ENCODE measurements around the gene KIF4B.
A peak's percentile ranks its signal among the peaks of the same experiment; 100 is the strongest.
"Not testable (repeated sequence)": the region's sequence is repeated elsewhere in the genome, so short reads cannot be mapped to it uniquely, and the experiment has no call there.

The KIF4B gene

DNA sequence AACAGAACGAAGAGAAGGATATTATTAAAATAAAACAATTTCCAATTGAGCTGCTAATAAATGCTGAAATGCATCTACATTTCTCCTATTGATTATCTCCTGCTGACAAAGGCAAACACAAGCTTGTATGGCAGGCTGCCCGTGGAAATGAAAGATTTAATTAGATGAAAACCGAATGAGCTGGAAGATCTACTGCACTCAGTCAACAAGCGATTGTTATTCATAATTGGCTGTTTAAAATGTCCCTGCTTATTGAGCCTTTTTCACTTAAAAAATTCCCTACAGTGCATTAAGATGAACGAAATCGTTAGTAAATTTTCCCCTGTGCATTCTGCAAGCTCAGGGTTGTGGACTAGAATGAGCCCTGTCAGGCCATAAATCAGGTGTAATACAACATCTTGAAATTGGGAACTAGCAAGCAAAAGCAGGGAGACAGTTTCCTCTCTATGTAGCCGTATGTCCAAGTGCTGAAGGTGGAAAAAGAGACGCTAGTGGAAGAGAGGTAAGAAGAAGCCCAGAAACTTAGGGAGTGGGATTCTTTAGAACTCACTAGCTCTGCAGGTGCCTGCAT, 28.5 kb upstream of the KIF4B start:
- no peak for DNase-seq (ENCODE audit: low read depth in 1 of 2, low spot score in 1 of 2)
- in situ Hi-C loops (cut with HindIII; ENCODE audit: low pct_unique_long_range_greater_than_20kb, low sequenced_read_pairs), result no loop called here
- TF ChIP-seq JUND (IDR thresholded peaks at IDR 0.05; ENCODE audit: low read depth), result no peak

DNA sequence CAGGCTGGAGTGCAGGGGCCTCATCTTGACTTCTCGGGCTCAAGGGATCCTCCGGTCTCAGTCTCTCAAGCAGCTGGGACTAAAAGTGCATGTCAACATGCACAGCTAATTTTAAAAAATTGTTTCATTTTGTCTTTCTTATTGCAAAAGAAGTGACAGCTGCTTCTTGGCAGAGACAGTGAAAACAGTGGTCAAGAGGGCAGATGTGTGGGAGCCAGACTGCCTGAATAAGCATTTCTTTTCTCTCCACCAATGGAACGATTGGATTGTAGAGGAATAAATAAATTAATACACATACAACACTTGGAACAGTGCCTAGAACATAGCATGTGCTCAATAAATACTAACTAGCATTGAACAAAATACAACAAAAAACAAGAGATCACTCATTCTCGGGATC, 27.4 kb upstream of the KIF4B start:
- in situ Hi-C loops (cut with HindIII; ENCODE audit: low pct_unique_long_range_greater_than_20kb, low sequenced_read_pairs), result no loop called here

DNA sequence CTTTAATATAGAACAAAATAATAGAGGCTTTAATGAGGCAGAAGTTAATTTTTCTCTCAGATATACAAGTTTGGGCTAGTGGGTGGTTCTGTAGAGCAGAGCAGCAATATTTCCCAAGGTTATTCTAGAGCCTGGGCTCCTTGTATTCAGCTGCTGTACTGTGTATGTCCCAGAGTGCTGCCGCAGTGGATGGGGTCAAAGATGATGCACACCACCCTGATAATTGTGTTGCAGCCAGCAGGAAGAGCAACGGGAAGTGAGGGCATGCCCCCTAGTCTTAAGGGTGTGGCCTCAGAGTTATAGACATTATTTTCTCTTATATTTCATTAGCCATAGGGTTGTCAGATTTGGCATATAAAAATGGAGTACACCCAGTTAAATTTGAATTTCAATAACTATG, 23.9 kb upstream of the KIF4B start:
- in situ Hi-C loops (cut with HindIII; ENCODE audit: low pct_unique_long_range_greater_than_20kb, low sequenced_read_pairs), result no loop called here
- no peak for TF ChIP-seq JUND (IDR thresholded peaks at IDR 0.05; ENCODE audit: low read depth)
- DNase-seq (ENCODE audit: low read depth in 1 of 2, low spot score in 1 of 2), result no peak

More for the DNA sequence above, 27.4 kb upstream of the KIF4B start:
- TF ChIP-seq JUND (IDR thresholded peaks at IDR 0.05; ENCODE audit: low read depth), result no peak
- DNase-seq (ENCODE audit: low read depth in 1 of 2, low spot score in 1 of 2), result no peak

DNA sequence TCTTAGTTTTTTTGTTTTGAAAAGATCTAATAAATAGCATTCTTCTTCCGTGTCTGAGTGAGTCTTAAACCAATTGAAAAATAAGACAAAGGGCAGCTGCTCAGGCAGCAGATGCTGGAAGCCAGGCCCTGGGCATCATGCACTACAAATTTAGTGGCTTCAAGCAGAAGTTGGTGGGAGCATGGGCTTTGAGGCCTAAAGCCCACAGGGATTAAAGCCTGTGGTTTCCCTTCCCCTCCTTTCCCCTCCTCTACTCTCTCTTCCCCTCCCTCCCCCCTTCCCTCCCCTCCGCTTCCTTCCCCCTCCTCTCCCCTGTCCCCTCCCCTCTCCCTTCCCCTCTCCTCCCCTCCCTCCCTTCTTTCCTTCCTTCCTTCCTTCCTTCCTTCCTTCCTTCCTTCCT, 20.1 kb upstream of the KIF4B start:
- DNase-seq (ENCODE audit: low read depth in 1 of 2, low spot score in 1 of 2), result no peak
- in situ Hi-C loops (cut with HindIII; ENCODE audit: low pct_unique_long_range_greater_than_20kb, low sequenced_read_pairs), result no loop called here
- TF ChIP-seq JUND (IDR thresholded peaks at IDR 0.05; ENCODE audit: low read depth), result no peak

DNA sequence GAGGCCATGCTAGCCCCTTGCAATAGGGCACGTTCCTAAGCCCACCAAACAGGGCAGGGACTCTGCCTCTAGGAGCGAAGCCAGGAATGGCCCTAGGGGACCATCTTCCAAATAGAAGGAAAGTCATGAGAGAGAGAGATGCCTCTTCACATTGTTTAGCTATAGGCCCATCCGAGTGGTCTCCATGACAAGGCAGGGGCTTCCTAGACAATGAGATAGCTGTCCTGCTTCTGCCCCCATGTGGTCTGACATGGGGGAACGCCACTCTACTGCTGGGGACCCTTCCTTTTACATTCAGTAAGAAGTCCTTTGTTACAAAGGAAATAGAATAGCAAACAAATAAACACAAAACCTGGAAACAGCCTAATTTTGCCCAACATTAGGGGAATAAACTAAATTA, 17.9 kb upstream of the KIF4B start:
- in situ Hi-C loops (cut with HindIII; ENCODE audit: low pct_unique_long_range_greater_than_20kb, low sequenced_read_pairs), result no loop called here
- DNase-seq (ENCODE audit: low read depth in 1 of 2, low spot score in 1 of 2), result no peak

DNA sequence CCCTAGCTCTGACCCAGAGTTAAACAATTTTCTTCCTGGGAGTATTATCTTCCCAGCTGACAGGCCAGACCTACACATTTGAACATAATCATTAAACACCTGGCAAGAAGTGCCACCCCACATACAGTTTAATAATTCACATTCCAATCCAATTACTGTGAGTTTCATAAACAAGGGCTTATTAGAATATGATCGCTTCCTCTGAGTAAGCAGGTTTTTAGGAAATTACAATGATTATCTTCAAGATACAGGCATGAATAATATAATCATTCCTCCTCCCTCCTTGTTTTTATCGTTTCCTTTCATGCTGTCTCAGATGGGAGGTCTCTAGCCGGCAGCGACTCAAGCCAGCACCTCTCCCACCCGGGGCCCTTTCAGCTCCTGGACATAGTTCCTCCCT, 15.8 kb upstream of the KIF4B start:
- in situ Hi-C loops (cut with HindIII; ENCODE audit: low pct_unique_long_range_greater_than_20kb, low sequenced_read_pairs), result no loop called here
- no peak for TF ChIP-seq JUND (IDR thresholded peaks at IDR 0.05; ENCODE audit: low read depth)
- DNase-seq (ENCODE audit: low read depth in 1 of 2, low spot score in 1 of 2), result no peak

More for the DNA sequence above, 17.9 kb upstream of the KIF4B start:
- no peak for TF ChIP-seq JUND (IDR thresholded peaks at IDR 0.05; ENCODE audit: low read depth)

DNA sequence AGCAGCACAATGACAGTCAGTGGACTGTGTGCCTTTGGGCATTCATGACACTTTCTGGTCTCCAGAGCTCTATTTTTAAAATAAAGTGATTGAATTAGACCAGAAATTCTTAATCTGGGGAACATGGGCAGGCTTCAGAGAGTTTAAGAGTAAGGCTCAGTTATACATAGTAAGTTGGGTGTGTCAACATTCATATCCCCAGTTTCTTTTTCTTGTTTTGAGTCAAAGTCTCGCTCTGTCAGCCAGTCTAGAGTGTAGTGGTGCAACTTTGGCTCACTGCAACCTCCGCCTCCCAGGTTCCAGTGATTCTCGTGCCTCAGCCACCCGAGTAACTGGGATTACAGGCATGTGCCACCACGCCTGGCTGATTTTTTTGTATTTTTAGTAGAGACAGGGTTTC, 13.7 kb upstream of the KIF4B start:
- in situ Hi-C loops (cut with HindIII; ENCODE audit: low pct_unique_long_range_greater_than_20kb, low sequenced_read_pairs), result no loop called here
- no peak for DNase-seq (ENCODE audit: low read depth in 1 of 2, low spot score in 1 of 2)
- no peak for TF ChIP-seq JUND (IDR thresholded peaks at IDR 0.05; ENCODE audit: low read depth)

DNA sequence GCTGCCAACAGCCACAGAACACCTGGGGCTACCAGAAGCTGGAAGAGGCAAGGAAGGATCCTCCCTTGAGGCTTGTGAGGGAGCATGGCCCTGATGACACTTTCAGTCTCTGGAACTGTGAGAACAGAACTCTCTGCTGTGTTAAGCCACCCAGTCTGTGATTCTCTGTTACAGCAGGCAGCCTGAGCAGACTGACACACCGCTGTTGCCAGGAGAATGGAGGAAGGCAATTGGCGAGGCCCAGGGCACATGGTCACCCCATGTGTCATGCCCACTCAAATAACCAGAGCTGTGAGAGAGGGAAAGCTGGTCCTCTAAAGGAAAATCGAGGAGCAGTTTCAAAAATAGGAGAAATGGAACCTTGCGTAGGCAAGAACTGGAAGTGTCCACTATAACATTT, 12.0 kb upstream of the KIF4B start:
- in situ Hi-C loops (cut with HindIII; ENCODE audit: low pct_unique_long_range_greater_than_20kb, low sequenced_read_pairs), result no loop called here
- TF ChIP-seq JUND (IDR thresholded peaks at IDR 0.05; ENCODE audit: low read depth), result no peak
- no peak for DNase-seq (ENCODE audit: low read depth in 1 of 2, low spot score in 1 of 2)

DNA sequence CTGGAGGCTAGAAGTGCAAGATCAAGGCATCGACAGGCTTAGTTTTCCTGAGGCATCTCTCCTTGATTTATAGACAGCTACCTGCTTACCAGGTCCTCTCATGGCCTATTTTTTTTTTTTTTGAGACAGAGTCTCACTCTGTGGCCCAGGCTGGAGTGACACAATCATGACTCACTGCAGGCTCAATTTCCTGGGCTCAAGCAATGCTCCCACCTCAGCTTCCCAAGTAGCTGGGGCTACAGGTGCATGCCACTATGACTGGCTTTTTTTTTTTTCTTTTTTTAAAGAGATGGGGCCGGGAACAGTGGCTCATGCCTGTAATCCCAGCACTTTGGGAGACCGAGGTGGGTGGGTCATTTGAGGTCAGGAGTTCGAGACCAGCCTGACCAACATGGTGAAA, 10.8 kb upstream of the KIF4B start:
- in situ Hi-C loops (cut with HindIII; ENCODE audit: low pct_unique_long_range_greater_than_20kb, low sequenced_read_pairs); DNase-seq (ENCODE audit: low read depth in 1 of 2, low spot score in 1 of 2): not testable (repeated sequence)

DNA sequence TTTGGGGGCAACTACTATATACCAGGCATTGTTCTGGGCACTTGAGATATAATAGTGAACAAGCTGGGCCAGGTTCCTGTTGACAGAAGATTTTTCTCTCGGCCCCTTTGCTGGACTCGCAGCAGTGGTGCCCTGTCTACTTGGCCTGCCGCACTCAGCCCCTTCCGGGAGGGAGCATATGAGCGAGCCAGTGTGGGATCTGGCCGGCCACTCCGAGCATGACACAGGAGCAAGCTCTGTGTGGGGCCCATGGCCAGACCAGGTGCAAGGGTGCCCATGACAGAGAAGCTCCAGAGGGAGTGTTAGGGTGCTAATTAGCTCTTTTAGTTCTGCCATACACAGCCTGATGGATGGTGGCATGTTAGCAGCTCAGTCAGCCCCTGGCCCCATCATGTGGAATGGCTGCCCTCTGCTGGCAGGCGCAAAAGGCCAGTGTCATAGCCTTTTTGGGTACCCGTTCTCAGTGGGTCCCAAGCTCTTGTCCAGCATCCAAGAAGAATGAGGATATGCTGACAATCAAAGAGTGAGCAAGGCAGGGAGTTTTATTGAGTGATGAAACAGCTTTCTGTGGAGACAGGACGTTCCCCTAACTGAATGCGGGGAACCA, 9.3 kb upstream of the KIF4B start:
- in situ Hi-C loops (cut with HindIII; ENCODE audit: low pct_unique_long_range_greater_than_20kb, low sequenced_read_pairs), result no loop called here
- TF ChIP-seq JUND (IDR thresholded peaks at IDR 0.05; ENCODE audit: low read depth), result no peak
- peak in 1 of 2 experiments; percentile 40 for DNase-seq (ENCODE audit: low read depth in 1 of 2, low spot score in 1 of 2)

DNA sequence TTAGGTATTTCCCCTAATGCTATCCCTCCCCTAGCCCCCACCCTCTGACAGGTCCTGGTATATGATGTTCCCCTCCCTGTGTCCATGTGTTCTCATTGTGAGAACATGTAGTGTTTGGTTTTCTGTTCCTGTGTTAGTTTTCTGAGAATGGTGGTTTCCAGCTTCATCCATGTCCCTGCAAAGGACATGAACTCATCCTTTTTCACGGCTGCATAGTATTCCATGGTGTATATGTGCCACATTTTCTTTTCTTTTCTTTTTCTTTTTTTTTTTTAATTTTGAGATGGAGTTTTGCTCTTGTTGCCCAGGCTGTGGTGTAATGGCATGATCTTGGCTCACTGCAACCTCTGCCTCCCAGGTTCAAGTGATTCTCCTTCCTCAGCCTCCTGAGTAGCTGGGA, 7.3 kb upstream of the KIF4B start:
- in situ Hi-C loops (cut with HindIII; ENCODE audit: low pct_unique_long_range_greater_than_20kb, low sequenced_read_pairs); DNase-seq (ENCODE audit: low read depth in 1 of 2, low spot score in 1 of 2): not testable (repeated sequence)

DNA sequence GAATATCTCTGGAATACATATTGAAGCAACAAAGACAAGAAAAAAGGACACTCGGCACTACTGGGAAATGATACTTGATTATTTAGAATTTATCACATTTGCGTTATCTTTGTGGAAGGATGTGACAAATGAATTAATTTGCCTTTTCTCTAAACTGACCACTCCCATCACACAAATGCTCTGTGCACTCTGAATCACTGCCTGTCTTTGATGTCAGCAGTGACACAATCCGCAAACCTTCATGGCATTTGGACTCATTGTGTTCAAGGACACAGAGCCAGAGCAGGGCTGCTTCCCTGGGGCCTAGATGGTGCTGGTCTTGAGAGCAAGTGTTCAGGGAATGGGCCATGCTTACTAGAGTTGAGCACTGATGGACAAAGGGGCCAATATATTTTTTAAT, 4.9 kb upstream of the KIF4B start:
- in situ Hi-C loops (cut with HindIII; ENCODE audit: low pct_unique_long_range_greater_than_20kb, low sequenced_read_pairs), result no loop called here
- DNase-seq (ENCODE audit: low read depth in 1 of 2, low spot score in 1 of 2), result no peak
- TF ChIP-seq JUND (IDR thresholded peaks at IDR 0.05; ENCODE audit: low read depth), result no peak

DNA sequence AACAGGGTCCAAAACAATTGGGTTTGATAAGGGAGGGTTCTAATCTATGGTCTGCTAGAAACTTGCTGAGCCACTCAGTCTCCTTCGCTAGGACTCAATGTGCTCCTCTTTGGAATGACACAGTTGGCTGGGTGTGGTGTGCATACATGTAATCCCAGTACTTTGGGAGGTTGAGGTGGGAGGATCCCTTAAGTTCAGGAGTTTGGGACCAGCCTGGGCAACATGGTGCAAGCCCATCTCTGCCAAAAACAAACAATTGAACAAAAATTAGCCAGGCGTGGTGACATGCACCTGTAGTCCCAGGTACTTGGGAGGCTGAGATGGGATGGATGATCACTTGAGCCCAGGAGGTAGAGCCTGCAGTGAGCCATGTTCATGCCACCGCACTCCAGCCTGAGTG, 2.7 kb upstream of the KIF4B start:
- in situ Hi-C loops (cut with HindIII; ENCODE audit: low pct_unique_long_range_greater_than_20kb, low sequenced_read_pairs), result no loop called here
- no peak for DNase-seq (ENCODE audit: low read depth in 1 of 2, low spot score in 1 of 2)
- no peak for TF ChIP-seq JUND (IDR thresholded peaks at IDR 0.05; ENCODE audit: low read depth)

DNA sequence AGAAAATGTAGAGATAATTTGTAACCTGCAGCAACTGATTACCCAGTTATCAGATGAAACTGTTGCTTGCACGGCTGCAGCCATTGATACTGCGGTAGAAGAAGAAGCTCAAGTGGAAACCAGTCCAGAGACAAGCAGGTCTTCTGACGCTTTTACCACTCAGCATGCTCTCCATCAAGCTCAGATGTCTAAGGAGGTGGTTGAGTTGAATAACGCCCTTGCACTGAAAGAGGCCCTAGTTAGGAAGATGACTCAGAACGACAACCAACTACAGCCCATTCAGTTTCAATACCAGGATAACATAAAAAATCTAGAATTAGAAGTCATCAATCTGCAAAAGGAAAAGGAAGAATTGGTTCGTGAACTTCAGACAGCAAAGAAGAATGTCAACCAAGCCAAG, 1.7 kb downstream of the KIF4B start:
- TF ChIP-seq JUND (IDR thresholded peaks at IDR 0.05; ENCODE audit: low read depth), result no peak
- in situ Hi-C loops (cut with HindIII; ENCODE audit: low pct_unique_long_range_greater_than_20kb, low sequenced_read_pairs), result no loop called here
- DNase-seq (ENCODE audit: low read depth in 1 of 2, low spot score in 1 of 2), result no peak
